ENCODE results near the gene HSPB6. TPM values are rescaled to one million over a fixed set of nuclear protein-coding genes. Genes with fewer than 3 reads are reported as not detected.

HSPB6 gene
- total RNA-seq, 1 donor from 2014 or later: 0.49 TPM

GRCh38 chr19:35734273-35734672 is 22.6 kb downstream of the HSPB6 start:
- TF ChIP-seq CTCF (IDR thresholded peaks at IDR 0.05; ENCODE audit: partially characterized antibody, unreplicated experiment): no peak
- peaks cover 5% of the 10 kb centered on the region for H3K9me3 Mint-ChIP-seq (ENCODE audit: unreplicated experiment)
- peaks cover 10% of the 10 kb centered on the region for H3K27me3 Mint-ChIP-seq (ENCODE audit: unreplicated experiment)
- peak overlapping the region; percentile 73 for H3K27ac Mint-ChIP-seq (ENCODE audit: unreplicated experiment)
- no peak overlapping the region for H3K4me3 Mint-ChIP-seq (ENCODE audit: unreplicated experiment)
- no peaks in the 10 kb centered on the region for H3K4me1 Mint-ChIP-seq (ENCODE audit: low read depth, unreplicated experiment)
- H3K36me3 Mint-ChIP-seq (ENCODE audit: unreplicated experiment): peaks cover 4% of the 10 kb centered on the region
- no peak for DNase-seq

GRCh38 chr19:35733180-35734125 is 23.4 kb downstream of the HSPB6 start:
- Mint-ChIP-seq H3K9me3 (ENCODE audit: unreplicated experiment) (peaks cover 4% of the 10 kb centered on the region), H3K4me1 (ENCODE audit: low read depth, unreplicated experiment) (no peaks in the 10 kb centered on the region), H3K27me3 (ENCODE audit: unreplicated experiment) (peaks cover 10% of the 10 kb centered on the region), H3K4me3 (ENCODE audit: unreplicated experiment) (no peak overlapping the region), H3K36me3 (ENCODE audit: unreplicated experiment) (peaks cover 4% of the 10 kb centered on the region), H3K27ac (ENCODE audit: unreplicated experiment) (peak overlapping the region; percentile 73)
- no peak for TF ChIP-seq CTCF (IDR thresholded peaks at IDR 0.05; ENCODE audit: partially characterized antibody, unreplicated experiment)
- DNase-seq: no peak

- Mint-ChIP-seq H3K27ac (ENCODE audit: unreplicated experiment) (no peak overlapping the region), H3K27me3 (ENCODE audit: unreplicated experiment) (peaks cover 10% of the 10 kb centered on the region), H3K4me3 (ENCODE audit: unreplicated experiment) (no peak overlapping the region), H3K36me3 (ENCODE audit: unreplicated experiment) (peaks cover 4% of the 10 kb centered on the region), H3K9me3 (ENCODE audit: unreplicated experiment) (peaks cover 5% of the 10 kb centered on the region), H3K4me1 (ENCODE audit: low read depth, unreplicated experiment) (no peaks in the 10 kb centered on the region)
- TF ChIP-seq CTCF (IDR thresholded peaks at IDR 0.05; ENCODE audit: partially characterized antibody, unreplicated experiment): no peak
- no peak for DNase-seq
These were observed 24.2 kb downstream of the HSPB6 start for GRCh38 chr19:35732540-35733179.

GRCh38 chr19:35731779-35732405 is 24.9 kb downstream of the HSPB6 start:
- H3K9me3 Mint-ChIP-seq (ENCODE audit: unreplicated experiment): peaks cover 5% of the 10 kb centered on the region
- peaks cover 4% of the 10 kb centered on the region for H3K36me3 Mint-ChIP-seq (ENCODE audit: unreplicated experiment)
- peaks cover 10% of the 10 kb centered on the region for H3K27me3 Mint-ChIP-seq (ENCODE audit: unreplicated experiment)
- H3K4me1 Mint-ChIP-seq (ENCODE audit: low read depth, unreplicated experiment): no peaks in the 10 kb centered on the region
- H3K4me3 Mint-ChIP-seq (ENCODE audit: unreplicated experiment): no peak overlapping the region
- H3K27ac Mint-ChIP-seq (ENCODE audit: unreplicated experiment): no peak overlapping the region
- no peak for TF ChIP-seq CTCF (IDR thresholded peaks at IDR 0.05; ENCODE audit: partially characterized antibody, unreplicated experiment)
- no peak for DNase-seq

All from glutamatergic neuron (in vitro differentiated cells).